Measurements from ENCODE around the gene CCDC57.

Gene CCDC57

GRCh38 chr17:82201498-82201910 lies 11.1 kb downstream of the CCDC57 start:
- no peak for TF ChIP-seq CTCF (IDR thresholded peaks at IDR 0.05; ENCODE audit: insufficient read depth, low read length, poor library complexity, severe bottlenecking)
- no peak for TF ChIP-seq EZH2phosphoT487 (conservative IDR thresholded peaks at IDR 0.05; ENCODE audit: low read length)
- Histone ChIP-seq H3K36me3 (ENCODE audit: low read length) (no peaks in the 10 kb centered on the region), H3K9ac (ENCODE audit: low read length) (no peak overlapping the region), H4K20me1 (ENCODE audit: low read depth, low read length) (no peaks in the 10 kb centered on the region), H3F3A (ENCODE audit: insufficient read depth) (no peaks in the 10 kb centered on the region), H3K4me3 (ENCODE audit: insufficient read depth, low read length, poor library complexity, severe bottlenecking) (no peak overlapping the region), H3K27me3 (ENCODE audit: low read length) (no peaks in the 10 kb centered on the region), H3K4me2 (ENCODE audit: low read depth, low read length, poor library complexity, severe bottlenecking) (no peak overlapping the region), H2AFZ (ENCODE audit: low read depth, low read length, severe bottlenecking) (no peak overlapping the region), H3K9me2 (replicated peaks; ENCODE audit: insufficient read depth, low read length) (no peaks in the 10 kb centered on the region), H3K79me2 (ENCODE audit: insufficient read depth, low read length) (no peaks in the 10 kb centered on the region), H3K27ac (ENCODE audit: low read depth, low read length) (no peak overlapping the region), H3K9me3 (ENCODE audit: insufficient read depth, low read length) (no peaks in the 10 kb centered on the region)

GRCh38 chr17:82200743-82201497 lies 11.7 kb downstream of the CCDC57 start:
- H3K9ac ChIP-seq (ENCODE audit: low read length), result no peak overlapping the region
- TF ChIP-seq EZH2phosphoT487 (conservative IDR thresholded peaks at IDR 0.05; ENCODE audit: low read length) (no peak), CTCF (IDR thresholded peaks at IDR 0.05; ENCODE audit: insufficient read depth, low read length, poor library complexity, severe bottlenecking) (no peak)

GRCh38 chr17:82200135-82200534 lies 12.5 kb downstream of the CCDC57 start:
- no peak overlapping the region for H2AFZ ChIP-seq (ENCODE audit: low read depth, low read length, severe bottlenecking)
- TF ChIP-seq CTCF (IDR thresholded peaks at IDR 0.05; ENCODE audit: insufficient read depth, low read length, poor library complexity, severe bottlenecking), result no peak
- no peak for TF ChIP-seq EZH2phosphoT487 (conservative IDR thresholded peaks at IDR 0.05; ENCODE audit: low read length)

More at GRCh38 chr17:82200743-82201497, 11.7 kb downstream of the CCDC57 start:
- Histone ChIP-seq H3K9me2 (replicated peaks; ENCODE audit: insufficient read depth, low read length) (no peaks in the 10 kb centered on the region), H2AFZ (ENCODE audit: low read depth, low read length, severe bottlenecking) (no peak overlapping the region), H3K79me2 (ENCODE audit: insufficient read depth, low read length) (no peaks in the 10 kb centered on the region), H3K27me3 (ENCODE audit: low read length) (no peaks in the 10 kb centered on the region), H4K20me1 (ENCODE audit: low read depth, low read length) (no peaks in the 10 kb centered on the region), H3K4me3 (ENCODE audit: insufficient read depth, low read length, poor library complexity, severe bottlenecking) (no peak overlapping the region), H3K9me3 (ENCODE audit: insufficient read depth, low read length) (no peaks in the 10 kb centered on the region), H3K27ac (ENCODE audit: low read depth, low read length) (no peak overlapping the region), H3K36me3 (ENCODE audit: low read length) (no peaks in the 10 kb centered on the region), H3K4me2 (ENCODE audit: low read depth, low read length, poor library complexity, severe bottlenecking) (no peak overlapping the region), H3F3A (ENCODE audit: insufficient read depth) (no peaks in the 10 kb centered on the region)

More at GRCh38 chr17:82200135-82200534, 12.5 kb downstream of the CCDC57 start:
- Histone ChIP-seq H4K20me1 (ENCODE audit: low read depth, low read length) (no peaks in the 10 kb centered on the region), H3K27me3 (ENCODE audit: low read length) (no peaks in the 10 kb centered on the region), H3K9ac (ENCODE audit: low read length) (no peak overlapping the region), H3F3A (ENCODE audit: insufficient read depth) (no peaks in the 10 kb centered on the region), H3K4me3 (ENCODE audit: insufficient read depth, low read length, poor library complexity, severe bottlenecking) (no peak overlapping the region), H3K36me3 (ENCODE audit: low read length) (no peaks in the 10 kb centered on the region), H3K4me2 (ENCODE audit: low read depth, low read length, poor library complexity, severe bottlenecking) (no peak overlapping the region), H3K79me2 (ENCODE audit: insufficient read depth, low read length) (no peaks in the 10 kb centered on the region), H3K9me3 (ENCODE audit: insufficient read depth, low read length) (no peaks in the 10 kb centered on the region), H3K27ac (ENCODE audit: low read depth, low read length) (no peak overlapping the region), H3K9me2 (replicated peaks; ENCODE audit: insufficient read depth, low read length) (no peaks in the 10 kb centered on the region)

All from SU-DHL-6 (cell line).